ENCODE data around the gene VRTN.

Gene VRTN

GRCh38 chr14:74360163-74360562 lies 11.9 kb downstream of the VRTN start:
- no peaks in the 10 kb centered on the region for H3K4me1 ChIP-seq
- H3K36me3 ChIP-seq = no peaks in the 10 kb centered on the region
- H3K9me3 ChIP-seq = no peaks in the 10 kb centered on the region
- DNase-seq = peak in 1 of 2 donors; percentile 49
- TF ChIP-seq CTCF (IDR thresholded peaks at IDR 0.05) = no peak
- H3K27ac ChIP-seq = no peak overlapping the region
- peaks cover 0 to 26% of the 10 kb centered on the region in 2 donors for H3K27me3 ChIP-seq
- H3K4me3 ChIP-seq = no peak overlapping the region
- intact Hi-C loops (cut with DNase I; ENCODE audit: low total_unique reads) = loop anchor here (5.0 to 10.0 kb wide), 3 partner anchors 122 to 435 kb away; partner anchors contain the start of gene LTBP2

- DNase-seq = peak; percentile 88
- intact Hi-C loops (cut with DNase I; ENCODE audit: low total_unique reads) = loop anchor here (5.0 to 10.0 kb wide), 3 partner anchors 120 to 432 kb away; partner anchors contain the start of gene LTBP2
- Histone ChIP-seq H3K4me3 (no peak overlapping the region), H3K27ac (no peak overlapping the region), H3K9me3 (no peaks in the 10 kb centered on the region), H3K4me1 (no peaks in the 10 kb centered on the region), H3K36me3 (no peaks in the 10 kb centered on the region), H3K27me3 (peaks cover 0 to 26% of the 10 kb centered on the region in 2 donors)
- TF ChIP-seq CTCF (IDR thresholded peaks at IDR 0.05) = peak; percentile 95 to 96
Measured at GRCh38 chr14:74362361-74362915, 14.2 kb downstream of the VRTN start.

GRCh38 chr14:74364271-74364880 lies 16.1 kb downstream of the VRTN start:
- no peaks in the 10 kb centered on the region for H3K36me3 ChIP-seq
- intact Hi-C loops (cut with DNase I; ENCODE audit: low total_unique reads) = loop anchor here (5.0 to 10.0 kb wide), 3 partner anchors 118 to 430 kb away; partner anchors contain the start of gene LTBP2
- no peak overlapping the region for H3K4me3 ChIP-seq
- H3K4me1 ChIP-seq = no peaks in the 10 kb centered on the region
- H3K27ac ChIP-seq = no peak overlapping the region
- no peaks in the 10 kb centered on the region for H3K9me3 ChIP-seq
- peak in 1 of 2 donors; percentile 53 for DNase-seq
- H3K27me3 ChIP-seq = peaks cover 0 to 13% of the 10 kb centered on the region in 2 donors
- TF ChIP-seq CTCF (IDR thresholded peaks at IDR 0.05) = no peak

GRCh38 chr14:74368026-74368425 lies 19.8 kb downstream of the VRTN start:
- no peak overlapping the region for H3K27ac ChIP-seq
- intact Hi-C loops (cut with DNase I; ENCODE audit: low total_unique reads) = loop anchor here (10.0 kb wide), 1 partner anchor 427 kb away; no protein-coding TSS in a partner anchor
- peak in 1 of 2 donors; percentile 39 for DNase-seq
- H3K27me3 ChIP-seq = peaks cover 0 to 11% of the 10 kb centered on the region in 2 donors
- H3K4me3 ChIP-seq = no peak overlapping the region
- no peaks in the 10 kb centered on the region for H3K36me3 ChIP-seq
- no peaks in the 10 kb centered on the region for H3K9me3 ChIP-seq
- TF ChIP-seq CTCF (IDR thresholded peaks at IDR 0.05) = no peak
- no peaks in the 10 kb centered on the region for H3K4me1 ChIP-seq

GRCh38 chr14:74368441-74368840 lies 20.2 kb downstream of the VRTN start:
- intact Hi-C loops (cut with DNase I; ENCODE audit: low total_unique reads) = loop anchor here (10.0 kb wide), 1 partner anchor 426 kb away; no protein-coding TSS in a partner anchor
- Histone ChIP-seq H3K27ac (no peak overlapping the region), H3K9me3 (no peaks in the 10 kb centered on the region), H3K36me3 (no peaks in the 10 kb centered on the region), H3K4me1 (no peaks in the 10 kb centered on the region), H3K27me3 (peaks cover 0 to 11% of the 10 kb centered on the region in 2 donors), H3K4me3 (no peak overlapping the region)
- no peak for DNase-seq
- TF ChIP-seq CTCF (IDR thresholded peaks at IDR 0.05) = no peak
